Thoracic aorta (tissue), 2 donors: ENCODE measurements around the gene PHC2. TPM values are rescaled to one million over a fixed set of nuclear protein-coding genes. Genes with fewer than 3 reads are reported as not detected.
A peak's percentile ranks its signal among the peaks of the same experiment; 100 is the strongest.

Experiments used
- ATAC-seq: fragments of 150-250 bp; one replicate; pipeline ENCODE4 v1.8.0; 2017; ENCODE audit warnings: low read depth; ENCODE audit not compliant: insufficient number of reproducible peaks, low FRiP score
- DNase-seq: peaks from one replicate; pipeline ENCODE4 v3.0.0-alpha.2; 2020; ENCODE audit warnings: low spot score
- H3K27ac ChIP-seq, 2 donors: fragments of 200-600 bp; sonication (generic); 1 replicate in 1 of 2; 2 replicates in 1 of 2; pipeline ENCODE4 v1.5.1; 2016; ENCODE audit warnings: mild to moderate bottlenecking in 2 of 2, moderate library complexity in 2 of 2
- H3K27me3 ChIP-seq: fragments of 200-600 bp; sonication (generic); replicated peaks from 2 replicates; pipeline ENCODE4 v1.6.0; 2016; ENCODE audit warnings: mild to moderate bottlenecking; ENCODE audit not compliant: insufficient read depth
- H3K36me3 ChIP-seq: fragments of 200-600 bp; sonication (generic); one replicate; pipeline ENCODE4 v1.5.1; 2016
- H3K4me1 ChIP-seq, 2 donors: fragments of 200-600 bp; sonication (generic); 1 replicate in 1 of 2; 2 replicates in 1 of 2; pipeline versions ENCODE4 v1.5.1 to v1.6.0; 2016; ENCODE audit warnings: low read depth in 2 of 2, mild to moderate bottlenecking in 1 of 2; ENCODE audit not compliant: control insufficient read depth in 1 of 2
- H3K4me3 ChIP-seq: fragments of 200-600 bp; sonication (generic); 2 replicates; pipeline ENCODE4 v1.5.1; 2016; ENCODE audit warnings: mild to moderate bottlenecking
- H3K9me3 ChIP-seq: fragments of 200-600 bp; sonication (generic); 2 replicates; pipeline ENCODE4 v1.5.1; 2016
- total RNA-seq, 2 donors: library from RNA; depleted of rRNA; stranded (reverse); fragments of >200 nt; gene quantifications; one replicate each; pipeline versions ENCODE4 v1.1.0 to v1.2.3, GENCODE V29; 2016
- TF ChIP-seq, protein P1 (sequence below): fragments of 200-600 bp; sonication (generic); IDR thresholded peaks from one replicate; pipeline ENCODE4 v1.5.1; 2019; ENCODE audit warnings: antibody characterized with exemption

The PHC2 gene
- total RNA-seq, 2 donors from 2014 or later: 174 to 238 TPM

GRCh38 chr1:33426916-33427315 is 4.0 kb downstream of the PHC2 start:
- H3K36me3 ChIP-seq: no peaks in the 10 kb centered on the region
- H3K4me3 ChIP-seq: no peak overlapping the region
- H3K27ac ChIP-seq: no peak overlapping the region
- H3K9me3 ChIP-seq: no peaks in the 10 kb centered on the region
- ATAC-seq (no peak), DNase-seq (no peak)
- H3K4me1 ChIP-seq: peaks cover 0 to 20% of the 10 kb centered on the region in 2 donors
- H3K27me3 ChIP-seq: no peaks in the 10 kb centered on the region
- TF ChIP-seq, protein P1, sequence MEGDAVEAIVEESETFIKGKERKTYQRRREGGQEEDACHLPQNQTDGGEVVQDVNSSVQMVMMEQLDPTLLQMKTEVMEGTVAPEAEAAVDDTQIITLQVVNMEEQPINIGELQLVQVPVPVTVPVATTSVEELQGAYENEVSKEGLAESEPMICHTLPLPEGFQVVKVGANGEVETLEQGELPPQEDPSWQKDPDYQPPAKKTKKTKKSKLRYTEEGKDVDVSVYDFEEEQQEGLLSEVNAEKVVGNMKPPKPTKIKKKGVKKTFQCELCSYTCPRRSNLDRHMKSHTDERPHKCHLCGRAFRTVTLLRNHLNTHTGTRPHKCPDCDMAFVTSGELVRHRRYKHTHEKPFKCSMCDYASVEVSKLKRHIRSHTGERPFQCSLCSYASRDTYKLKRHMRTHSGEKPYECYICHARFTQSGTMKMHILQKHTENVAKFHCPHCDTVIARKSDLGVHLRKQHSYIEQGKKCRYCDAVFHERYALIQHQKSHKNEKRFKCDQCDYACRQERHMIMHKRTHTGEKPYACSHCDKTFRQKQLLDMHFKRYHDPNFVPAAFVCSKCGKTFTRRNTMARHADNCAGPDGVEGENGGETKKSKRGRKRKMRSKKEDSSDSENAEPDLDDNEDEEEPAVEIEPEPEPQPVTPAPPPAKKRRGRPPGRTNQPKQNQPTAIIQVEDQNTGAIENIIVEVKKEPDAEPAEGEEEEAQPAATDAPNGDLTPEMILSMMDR: no peak

GRCh38 chr1:33425900-33426299 is 5.0 kb downstream of the PHC2 start:
- Histone ChIP-seq H3K4me1 (peaks cover 0 to 20% of the 10 kb centered on the region in 2 donors), H3K4me3 (no peak overlapping the region), H3K36me3 (no peaks in the 10 kb centered on the region), H3K27ac (no peak overlapping the region), H3K27me3 (no peaks in the 10 kb centered on the region), H3K9me3 (no peaks in the 10 kb centered on the region)
- DNase-seq (no peak), ATAC-seq (no peak)
- TF ChIP-seq, protein P1: no peak

GRCh38 chr1:33424610-33425009 is 6.3 kb downstream of the PHC2 start:
- no peak overlapping the region for H3K27ac ChIP-seq
- H3K9me3 ChIP-seq: no peaks in the 10 kb centered on the region
- H3K4me1 ChIP-seq: peaks cover 0 to 13% of the 10 kb centered on the region in 2 donors
- no peak overlapping the region for H3K4me3 ChIP-seq
- TF ChIP-seq, protein P1: no peak
- ATAC-seq: no peak
- H3K27me3 ChIP-seq: no peaks in the 10 kb centered on the region
- DNase-seq: no peak
- H3K36me3 ChIP-seq: no peaks in the 10 kb centered on the region

- DNase-seq: no peak
- Histone ChIP-seq H3K4me3 (no peak overlapping the region), H3K27me3 (no peaks in the 10 kb centered on the region), H3K36me3 (no peaks in the 10 kb centered on the region), H3K9me3 (no peaks in the 10 kb centered on the region), H3K4me1 (peaks cover 0 to 9% of the 10 kb centered on the region in 2 donors), H3K27ac (no peak overlapping the region)
- ATAC-seq: no peak
- TF ChIP-seq, protein P1: no peak
These were observed 6.7 kb downstream of the PHC2 start for GRCh38 chr1:33424205-33424604.

GRCh38 chr1:33420870-33421775 is 9.8 kb downstream of the PHC2 start:
- no peaks in the 10 kb centered on the region for H3K27me3 ChIP-seq
- peak overlapping the region in 1 of 2 donors; percentile 1 for H3K27ac ChIP-seq
- peaks cover 6% of the 10 kb centered on the region for H3K9me3 ChIP-seq
- H3K4me3 ChIP-seq: no peak overlapping the region
- DNase-seq (no peak), ATAC-seq (no peak)
- TF ChIP-seq, protein P1: no peak
- H3K4me1 ChIP-seq: no peaks in the 10 kb centered on the region
- no peaks in the 10 kb centered on the region for H3K36me3 ChIP-seq
